A549 treated with DMSO at 1 μM for 4 hours (cell line): ENCODE measurements around the gene CDK5R2. TPM values are rescaled to one million over a fixed set of nuclear protein-coding genes. Genes with fewer than 3 reads are reported as not detected.

ENCODE experiments used
- total RNA-seq: library from RNA; stranded (reverse); fragments of 200-300 nt; extraction: Qiagen RNA extraction; gene quantifications from 5 replicates; pipeline ENCODE4 v1.2.3, GENCODE V29; 2022; ENCODE audit warnings: low read depth

CDK5R2 gene
- total RNA-seq: 1.2 to 2.5 TPM (median 1.9 TPM) in 5 replicates

DNA sequence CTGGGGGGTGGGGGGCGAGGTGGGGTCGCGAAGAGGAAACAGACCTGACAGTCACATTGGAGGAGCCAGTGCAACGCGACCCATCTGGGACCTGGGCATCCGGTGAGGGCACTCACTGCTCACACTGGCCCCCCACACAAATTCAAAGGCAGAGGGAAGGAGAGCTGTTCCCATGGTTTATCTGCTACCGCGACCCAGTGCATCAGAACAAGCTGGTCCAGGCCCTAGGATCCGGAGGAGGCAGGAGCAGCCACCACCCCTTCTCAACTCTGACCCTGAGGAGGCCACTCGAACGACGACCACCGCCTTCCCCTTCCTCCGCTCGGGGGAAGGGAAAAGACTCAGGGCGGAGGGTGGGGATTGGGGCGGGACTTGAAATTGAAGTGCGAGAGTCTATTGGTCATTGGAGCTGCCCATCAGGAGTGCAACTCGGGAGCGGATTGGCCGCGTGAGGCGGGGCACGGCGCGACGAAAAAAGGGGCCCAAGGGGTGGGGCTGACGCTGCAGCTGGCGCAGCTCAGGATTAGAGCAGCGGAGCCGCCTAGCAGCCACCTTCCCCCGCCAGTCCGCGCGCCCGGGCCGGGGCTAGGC, at the start of gene CDK5R2:
Gene CDK5R2 (plus strand): TSS at position 526 of the 591 bp plus-strand sequence. CDS start 155 bp downstream, outside the sequence.

DNA sequence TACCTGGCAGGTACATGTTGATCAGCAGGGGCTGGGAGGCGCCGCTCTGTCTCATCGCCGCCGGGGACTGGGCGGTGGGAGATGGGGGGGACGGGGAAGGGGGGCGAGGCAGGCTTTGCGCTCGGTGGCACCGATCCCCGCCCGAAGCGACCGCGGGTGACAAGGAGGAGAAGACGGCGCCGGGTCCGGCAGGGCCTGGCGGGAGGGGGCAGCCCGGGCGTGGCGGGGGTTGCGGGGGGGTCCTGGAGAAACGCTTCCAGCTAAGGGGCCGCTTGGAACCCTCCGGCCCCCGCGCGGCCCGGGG, 25.5 kb downstream of the CDK5R2 start, which contains the start of gene FEV:
Gene FEV (minus strand): TSS at position 164 of the 304 bp plus-strand sequence. CDS start 109 bp downstream, at position 55.

DNA sequence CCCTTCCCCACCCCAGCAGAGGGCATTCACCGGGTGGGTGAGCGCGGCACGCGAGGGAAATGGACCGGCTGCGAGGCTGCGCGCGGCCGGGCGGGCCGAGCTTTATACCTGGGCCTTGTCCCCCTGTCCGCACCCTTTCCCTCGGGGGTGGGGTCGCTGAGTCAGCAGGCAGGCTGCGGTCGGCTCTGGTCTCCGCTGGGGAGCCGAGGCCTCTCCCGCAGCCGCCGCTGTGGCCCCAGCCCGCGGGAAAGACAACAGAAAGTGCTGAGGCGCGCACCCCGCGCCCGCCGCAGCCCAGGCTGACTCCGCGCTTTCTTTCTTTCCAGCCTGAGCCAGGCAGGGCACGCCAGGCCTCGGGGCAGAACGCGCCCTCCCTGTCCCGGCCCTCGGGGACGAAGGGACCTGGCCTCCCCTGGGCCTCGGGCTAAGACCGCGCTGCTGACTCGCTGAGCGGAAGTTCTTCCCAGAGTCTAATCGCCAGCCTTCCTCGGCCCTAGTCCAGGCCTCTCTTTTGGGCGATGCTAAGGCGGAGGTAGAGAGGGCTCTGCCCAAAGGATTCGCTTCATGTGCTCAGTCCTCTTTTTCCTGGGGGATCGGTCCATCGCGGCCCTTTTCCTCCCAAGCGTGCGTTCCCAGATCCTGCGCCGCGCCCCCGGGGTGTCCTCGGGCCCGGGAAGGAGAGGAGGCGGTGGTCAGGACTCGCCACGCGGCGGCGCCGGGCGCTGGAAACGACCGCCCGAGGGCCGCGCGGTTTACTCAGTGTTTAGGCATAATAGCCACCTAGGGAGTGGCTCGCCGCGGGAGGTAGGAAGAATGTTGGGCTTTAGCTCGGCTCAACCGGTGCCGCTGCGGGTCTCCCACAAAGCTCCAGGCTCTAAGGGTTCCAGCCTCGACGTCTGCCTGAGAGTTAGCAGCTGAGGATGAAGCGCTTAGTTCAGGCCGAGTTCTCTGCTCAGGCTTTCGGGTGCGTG, 34.2 kb downstream of the CDK5R2 start, which contains the start of gene CRYBA2:
Gene CRYBA2 (minus strand): TSS at position 78 of the 971 bp plus-strand sequence. CDS start 246 bp downstream, outside the sequence.

Other genes with a start within 250 kb of the CDK5R2 start
- 25.3 to 30.7 TPM (median 28.6 TPM) in 5 replicates for gene TTLL4, start 248.8 kb upstream of the CDK5R2 start, total RNA-seq
- gene CYP27A1, start 177.5 kb upstream of the CDK5R2 start, total RNA-seq: 0.03 to 0.34 TPM (median 0.19 TPM) in 4 of 5 replicates, not detected in the other
- not detected in 5 replicates for gene PRKAG3, start 127.9 kb upstream of the CDK5R2 start, total RNA-seq
- 0.05 to 0.15 TPM (median 0.10 TPM) in 4 of 5 replicates, not detected in the other for gene WNT6, start 99.9 kb upstream of the CDK5R2 start, total RNA-seq
- gene WNT10A, start 78.8 kb upstream of the CDK5R2 start, total RNA-seq: 0.11 TPM in 1 of 5 replicates, not detected in the others
- not detected in 5 replicates for gene FEV, start 25.5 kb downstream of the CDK5R2 start, total RNA-seq
- 0.18 TPM in 1 of 5 replicates, not detected in the others for gene CRYBA2, start 33.8 kb downstream of the CDK5R2 start, total RNA-seq
- gene CFAP65, start 81.8 kb downstream of the CDK5R2 start, total RNA-seq: 0.09 to 0.19 TPM (median 0.15 TPM) in 5 replicates
- 0.14 to 0.20 TPM (median 0.15 TPM) in 5 replicates for gene IHH, start 101.3 kb downstream of the CDK5R2 start, total RNA-seq
- 15.0 to 17.4 TPM (median 16.3 TPM) in 5 replicates for gene NHEJ1, start 201.1 kb downstream of the CDK5R2 start, total RNA-seq
- gene SLC23A3, start 210.4 kb downstream of the CDK5R2 start, total RNA-seq: 0.57 to 1.4 TPM (median 0.70 TPM) in 5 replicates
- gene CNPPD1, start 217.3 kb downstream of the CDK5R2 start, total RNA-seq: 40.6 to 45.1 TPM (median 43.6 TPM) in 5 replicates
- 65.3 to 87.9 TPM (median 86.5 TPM) in 5 replicates for gene RETREG2, start 218.6 kb downstream of the CDK5R2 start, total RNA-seq
- 18.0 to 22.8 TPM (median 19.9 TPM) in 5 replicates for gene ZFAND2B, start 247.1 kb downstream of the CDK5R2 start, total RNA-seq